Measurements from ENCODE around the gene UBXN2A.

Gene UBXN2A

GRCh38 chr2:24046599-24046929, 106.3 kb downstream of the UBXN2A start:
- Histone ChIP-seq H3K27ac (no peak overlapping the region), H3K4me2 (ENCODE audit: low read length) (peak overlapping the region; percentile 92), H2AFZ (peak overlapping the region; percentile 83), H3K27me3 (ENCODE audit: control insufficient read depth, insufficient read depth, low read length) (no peaks in the 10 kb centered on the region), H3K36me3 (ENCODE audit: control insufficient read depth, insufficient read depth, low read length) (no peaks in the 10 kb centered on the region), H3K4me3 (ENCODE audit: low read depth, low read length) (peak overlapping the region; percentile 95), H3K9me3 (ENCODE audit: control insufficient read depth, low read length) (no peaks in the 10 kb centered on the region), H3K4me1 (no peaks in the 10 kb centered on the region), H3K9ac (no peak overlapping the region), H3K79me2 (peaks cover 3% of the 10 kb centered on the region)
- TF ChIP-seq CTCF (IDR thresholded peaks at IDR 0.05): no peak

- Histone ChIP-seq H3K27ac (peak within 1 kb of the TSS; percentile 37), H3K4me1 (no peaks in the 10 kb centered on the region), H3K4me2 (ENCODE audit: low read length) (peak within 1 kb of the TSS; percentile 92), H3K4me3 (ENCODE audit: low read depth, low read length) (peak within 1 kb of the TSS; percentile 95), H3K79me2 (peaks cover 3% of the 10 kb centered on the region), H3K9me3 (ENCODE audit: control insufficient read depth, low read length) (no peaks in the 10 kb centered on the region), H2AFZ (peak within 1 kb of the TSS; percentile 83), H3K36me3 (ENCODE audit: control insufficient read depth, insufficient read depth, low read length) (no peaks in the 10 kb centered on the region), H3K27me3 (ENCODE audit: control insufficient read depth, insufficient read depth, low read length) (no peaks in the 10 kb centered on the region), H3K9ac (no peak within 1 kb of the TSS)
- no peak for TF ChIP-seq CTCF (IDR thresholded peaks at IDR 0.05)
These were observed 106.9 kb downstream of the UBXN2A start, which contains the start of gene WDCP for GRCh38 chr2:24046930-24047702. Gene WDCP, minus strand, starts transcription at chr2:24047391. Its CDS starts 7,897 bp downstream, at chr2:24039494.

GRCh38 chr2:24047703-24048033, 107.4 kb downstream of the UBXN2A start:
- Histone ChIP-seq H3K4me2 (ENCODE audit: low read length) (peak overlapping the region; percentile 55), H3K4me3 (ENCODE audit: low read depth, low read length) (peak overlapping the region; percentile 36), H3K79me2 (peaks cover 3% of the 10 kb centered on the region), H3K9ac (no peak overlapping the region), H3K9me3 (ENCODE audit: control insufficient read depth, low read length) (no peaks in the 10 kb centered on the region), H3K36me3 (ENCODE audit: control insufficient read depth, insufficient read depth, low read length) (no peaks in the 10 kb centered on the region), H3K27ac (peak overlapping the region; percentile 37), H3K27me3 (ENCODE audit: control insufficient read depth, insufficient read depth, low read length) (no peaks in the 10 kb centered on the region), H3K4me1 (no peaks in the 10 kb centered on the region), H2AFZ (peak overlapping the region; percentile 83)
- no peak for TF ChIP-seq CTCF (IDR thresholded peaks at IDR 0.05)

GRCh38 chr2:24048769-24049484, 108.7 kb downstream of the UBXN2A start:
- Histone ChIP-seq H3K4me1 (no peaks in the 10 kb centered on the region), H3K4me3 (ENCODE audit: low read depth, low read length) (peak overlapping the region; percentile 64), H2AFZ (peak overlapping the region; percentile 95), H3K27ac (no peak overlapping the region), H3K9me3 (ENCODE audit: control insufficient read depth, low read length) (no peaks in the 10 kb centered on the region), H3K36me3 (ENCODE audit: control insufficient read depth, insufficient read depth, low read length) (no peaks in the 10 kb centered on the region), H3K9ac (no peak overlapping the region), H3K4me2 (ENCODE audit: low read length) (peak overlapping the region; percentile 90), H3K27me3 (ENCODE audit: control insufficient read depth, insufficient read depth, low read length) (no peaks in the 10 kb centered on the region), H3K79me2 (no peaks in the 10 kb centered on the region)
- no peak for TF ChIP-seq CTCF (IDR thresholded peaks at IDR 0.05)

All from parathyroid adenoma (tissue), 2 donors.